CD4-positive, alpha-beta T cell (primary cell): Measurements from ENCODE around the gene LTC4S. TPM values are rescaled to one million over a fixed set of nuclear protein-coding genes. Genes with fewer than 3 reads are reported as not detected.

ENCODE experiments used
- ATAC-seq: fragments of 200-7000 bp; cut with Tn5 transposase; one replicate; pipeline ENCODE4 v1.10.0; 2022; ENCODE audit warnings: mild to moderate bottlenecking; ENCODE audit not compliant: poor library complexity
- CTCF ChIA-PET: fragments of 350-600 bp; sonication (Branson Sonifier 250); formaldehyde crosslinking; loops from one replicate; lab custom pipeline; 2021; ENCODE audit warnings: antibody characterized with exemption, inconsistent platforms; lab: Charles Lee
- POLR2A ChIA-PET: fragments of 350-600 bp; sonication (Branson Sonifier 250); formaldehyde crosslinking; loops from one replicate; lab custom pipeline; 2021; ENCODE audit warnings: antibody characterized with exemption, inconsistent platforms; lab: Charles Lee
- DNase-seq, 14 experiments: peaks; one replicate each; pipeline ENCODE4 v3.0.0-alpha.2; 2013 to 2020; ENCODE audit warnings: mixed read lengths in 2 of 14
- H3K27ac ChIP-seq, 2 donors: one replicate each; pipeline versions ENCODE4 v1.5.1 to v1.7.0; 2013; ENCODE audit warnings: low read length in 2 of 2, low read depth in 1 of 2, mild to moderate bottlenecking in 1 of 2
- H3K27me3 ChIP-seq, 2 experiments: 1 replicate in 1 of 2; 2 replicates in 1 of 2; pipeline versions ENCODE4 v1.6.1 to v1.7.0; 2013; ENCODE audit warnings: low read length in 2 of 2, control low read depth in 1 of 2, mild to moderate bottlenecking in 1 of 2, moderate library complexity in 1 of 2; ENCODE audit not compliant: insufficient read depth in 2 of 2, control insufficient read depth in 1 of 2
- H3K36me3 ChIP-seq: one replicate; pipeline ENCODE4 v1.6.1; 2013; ENCODE audit warnings: low read length, control low read depth; ENCODE audit not compliant: insufficient read depth
- H3K4me1 ChIP-seq: one replicate; pipeline ENCODE4 v1.6.1; 2013; ENCODE audit warnings: low read length, control low read depth; ENCODE audit not compliant: insufficient read depth
- H3K4me3 ChIP-seq: one replicate; pipeline ENCODE4 v1.5.1; 2013; ENCODE audit warnings: mild to moderate bottlenecking, low read length, moderate library complexity
- H3K9me3 ChIP-seq, 2 experiments: 1 replicate in 1 of 2; 2 replicates in 1 of 2; pipeline versions ENCODE4 v1.6.1 to v1.7.0; 2013; ENCODE audit warnings: low read length in 2 of 2, mild to moderate bottlenecking in 2 of 2, control low read depth in 1 of 2, moderate library complexity in 1 of 2; ENCODE audit not compliant: control insufficient read depth in 1 of 2, insufficient read depth in 1 of 2
- H3K27ac Mint-ChIP-seq: one replicate; pipeline ENCODE4 v1.8.0; 2020; ENCODE audit warnings: mixed read lengths
- H3K27me3 Mint-ChIP-seq: one replicate; pipeline ENCODE4 v1.8.0; 2021; ENCODE audit warnings: mixed read lengths
- H3K36me3 Mint-ChIP-seq: one replicate; pipeline ENCODE4 v1.8.0; 2021; ENCODE audit warnings: low read depth, mixed read lengths
- H3K4me1 Mint-ChIP-seq: one replicate; pipeline ENCODE4 v1.8.0; 2021; ENCODE audit warnings: low read depth, mixed read lengths
- H3K4me3 Mint-ChIP-seq: one replicate; pipeline ENCODE4 v1.8.0; 2020; ENCODE audit warnings: mild to moderate bottlenecking, mixed read lengths
- H3K9me3 Mint-ChIP-seq: one replicate; pipeline ENCODE4 v1.8.0; 2020; ENCODE audit warnings: mixed read lengths
- intact Hi-C, 2 experiments: fragments of 100-400 bp; cut with DNase I in 1 of 2; cut with micrococcal nuclease in 1 of 2; formaldehyde crosslinking; loops; one replicate each; pipeline versions ENCODE4 v1.15.1 to v1.9.0; 2023 to 2025; cut with DNase I, micrococcal nuclease
- total RNA-seq, 174 experiments: library from RNA in 2 of 174; stranded (reverse) in 2 of 174; gene quantifications; one replicate each; pipeline ENCODE4 v1.2.3 and lab custom pipeline; 2021 to 2026
- TF ChIP-seq, protein P1 (sequence below): fragments of 200-600 bp; IDR thresholded peaks from one replicate; pipeline ENCODE4 v1.8.0; 2022; ENCODE audit warnings: antibody characterized with exemption, mild to moderate bottlenecking

Gene LTC4S
- total RNA-seq, 2 experiments from 2014 or later, result 3.6 to 4.2 TPM

DNA sequence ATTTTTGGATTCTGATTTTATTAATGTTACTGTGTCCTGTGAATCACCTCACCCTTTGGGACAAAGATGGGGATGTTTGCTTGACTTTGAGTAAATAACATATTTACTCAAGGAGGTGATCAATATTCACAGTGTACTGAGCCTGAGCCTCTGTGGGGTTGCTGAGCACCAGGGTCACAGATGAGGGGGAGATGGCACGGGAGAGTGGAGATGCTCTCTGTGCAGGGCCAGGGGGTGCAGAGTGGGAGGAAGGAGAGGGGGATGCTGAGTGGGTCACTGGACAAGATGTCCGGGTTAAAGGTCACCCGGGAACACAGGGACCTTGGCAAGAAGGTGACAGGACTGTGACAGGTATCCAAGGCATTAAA lies 30.9 kb downstream of the LTC4S start:
- Histone ChIP-seq H3K27ac (no peak overlapping the region), H3K4me3 (no peak overlapping the region), H3K4me1 (peaks cover 46% of the 10 kb centered on the region), H3K27me3 (no peaks in the 10 kb centered on the region), H3K9me3 (no peaks in the 10 kb centered on the region), H3K36me3 (peaks cover 61% of the 10 kb centered on the region)
- POLR2A ChIA-PET, result interaction anchor here (1.5 kb wide), 1 partner anchor 12 kb away, joined by 4 read pairs; no protein-coding TSS in a partner anchor
- CTCF ChIA-PET, result no interaction called here
- Mint-ChIP-seq H3K27ac (peak overlapping the region; percentile 18), H3K4me1 (peaks cover 52% of the 10 kb centered on the region), H3K27me3 (no peaks in the 10 kb centered on the region), H3K36me3 (peaks cover 81% of the 10 kb centered on the region), H3K9me3 (no peaks in the 10 kb centered on the region), H3K4me3 (peak overlapping the region; percentile 38)
- DNase-seq (no peak), ATAC-seq (no peak)
- intact Hi-C loops, result loop anchor here in 1 of 2 experiments (5.0 kb wide), 1 partner anchor 33 kb away; the partner anchor contains the start of gene MRNIP
- TF ChIP-seq, protein P1, sequence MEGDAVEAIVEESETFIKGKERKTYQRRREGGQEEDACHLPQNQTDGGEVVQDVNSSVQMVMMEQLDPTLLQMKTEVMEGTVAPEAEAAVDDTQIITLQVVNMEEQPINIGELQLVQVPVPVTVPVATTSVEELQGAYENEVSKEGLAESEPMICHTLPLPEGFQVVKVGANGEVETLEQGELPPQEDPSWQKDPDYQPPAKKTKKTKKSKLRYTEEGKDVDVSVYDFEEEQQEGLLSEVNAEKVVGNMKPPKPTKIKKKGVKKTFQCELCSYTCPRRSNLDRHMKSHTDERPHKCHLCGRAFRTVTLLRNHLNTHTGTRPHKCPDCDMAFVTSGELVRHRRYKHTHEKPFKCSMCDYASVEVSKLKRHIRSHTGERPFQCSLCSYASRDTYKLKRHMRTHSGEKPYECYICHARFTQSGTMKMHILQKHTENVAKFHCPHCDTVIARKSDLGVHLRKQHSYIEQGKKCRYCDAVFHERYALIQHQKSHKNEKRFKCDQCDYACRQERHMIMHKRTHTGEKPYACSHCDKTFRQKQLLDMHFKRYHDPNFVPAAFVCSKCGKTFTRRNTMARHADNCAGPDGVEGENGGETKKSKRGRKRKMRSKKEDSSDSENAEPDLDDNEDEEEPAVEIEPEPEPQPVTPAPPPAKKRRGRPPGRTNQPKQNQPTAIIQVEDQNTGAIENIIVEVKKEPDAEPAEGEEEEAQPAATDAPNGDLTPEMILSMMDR, result no peak

DNA sequence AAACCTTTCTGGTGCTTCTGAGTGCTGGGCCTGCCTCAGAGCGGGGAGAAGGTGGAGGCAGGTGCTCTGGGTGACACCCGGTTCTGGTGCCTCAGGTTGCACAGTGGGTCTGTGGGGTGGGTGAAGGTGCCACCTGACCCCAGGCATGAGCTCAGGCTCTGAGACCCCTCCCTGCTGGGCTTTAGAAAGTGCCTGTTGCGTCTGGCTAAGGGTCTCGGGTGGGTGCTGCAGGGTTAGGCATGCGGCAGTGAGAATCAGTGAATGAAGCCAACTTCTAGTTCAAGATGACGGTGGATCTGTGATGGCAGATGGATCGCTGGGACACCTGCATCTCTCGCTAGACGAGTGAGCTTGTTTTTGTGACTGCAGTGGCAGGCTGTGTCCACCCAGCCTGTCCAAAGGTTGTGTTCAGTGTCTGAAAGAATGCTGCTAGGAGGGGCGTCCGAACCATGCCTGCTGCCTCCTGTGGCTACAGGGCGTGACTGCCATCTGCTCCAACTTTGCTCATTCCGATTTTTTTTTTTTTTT lies 31.9 kb downstream of the LTC4S start:
- Mint-ChIP-seq H3K4me3 (no peak overlapping the region), H3K9me3 (no peaks in the 10 kb centered on the region), H3K4me1 (peaks cover 45% of the 10 kb centered on the region), H3K27me3 (no peaks in the 10 kb centered on the region), H3K36me3 (peaks cover 91% of the 10 kb centered on the region), H3K27ac (no peak overlapping the region)
- no peaks in the 10 kb centered on the region for H3K9me3 ChIP-seq
- POLR2A ChIA-PET, result interaction anchor here (1.5 kb wide), 1 partner anchor 11 kb away, joined by 4 read pairs; no protein-coding TSS in a partner anchor
- intact Hi-C loops, result no loop called here
- peak in 1 of 14 experiments; percentile 21 for DNase-seq
- H3K36me3 ChIP-seq, result peaks cover 70% of the 10 kb centered on the region
- H3K4me1 ChIP-seq, result peaks cover 37% of the 10 kb centered on the region
- no peaks in the 10 kb centered on the region for H3K27me3 ChIP-seq
- CTCF ChIA-PET, result no interaction called here
- TF ChIP-seq, protein P1, result no peak
- no peak overlapping the region for H3K4me3 ChIP-seq
- no peak overlapping the region for H3K27ac ChIP-seq
- ATAC-seq, result no peak

DNA sequence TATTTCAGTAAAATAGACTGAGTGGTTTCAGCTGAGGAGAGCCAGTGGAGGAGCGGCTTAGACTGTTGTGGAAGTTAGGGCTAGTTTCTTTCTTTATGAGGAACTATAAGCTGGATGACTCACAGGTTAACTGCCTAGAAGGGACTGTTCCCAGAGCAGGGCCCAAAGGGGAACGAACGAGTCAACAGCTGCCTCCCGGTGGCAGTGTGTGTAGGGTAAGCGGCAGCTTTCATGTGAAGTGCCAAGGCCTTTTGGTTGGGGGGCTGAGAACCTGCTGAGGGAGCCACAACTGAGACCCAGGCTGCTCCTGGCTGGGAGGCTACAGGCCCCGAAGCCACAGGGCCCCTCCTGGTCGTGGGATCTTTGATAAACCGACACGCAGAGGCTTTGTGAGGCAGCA lies 33.9 kb downstream of the LTC4S start:
- Histone ChIP-seq H3K4me3 (no peak overlapping the region), H3K4me1 (peaks cover 24% of the 10 kb centered on the region), H3K27me3 (no peaks in the 10 kb centered on the region), H3K27ac (no peak overlapping the region), H3K9me3 (no peaks in the 10 kb centered on the region), H3K36me3 (peaks cover 82% of the 10 kb centered on the region)
- peaks cover 31% of the 10 kb centered on the region for H3K4me1 Mint-ChIP-seq
- intact Hi-C loops, result no loop called here
- H3K27me3 Mint-ChIP-seq, result no peaks in the 10 kb centered on the region
- TF ChIP-seq, protein P1, result no peak
- H3K27ac Mint-ChIP-seq, result peak overlapping the region; percentile 61
- peak; percentile 37 for ATAC-seq
- no peaks in the 10 kb centered on the region for H3K9me3 Mint-ChIP-seq
- H3K4me3 Mint-ChIP-seq, result no peak overlapping the region
- CTCF ChIA-PET, result no interaction called here
- POLR2A ChIA-PET, result interaction anchor here (1.0 kb wide), 1 partner anchor 9 kb away, joined by 3 read pairs; no protein-coding TSS in a partner anchor
- H3K36me3 Mint-ChIP-seq, result peaks cover 97% of the 10 kb centered on the region
- DNase-seq, result peak in 4 of 14 experiments; percentile 21 to 65 (median 46)
